H9 (cell line): Measurements from ENCODE around the gene NFIX. TPM values are rescaled to one million over a fixed set of nuclear protein-coding genes. Genes with fewer than 3 reads are reported as not detected.

ENCODE experiments used
- DNase-seq: peaks from one replicate; pipeline ENCODE4 v3.0.0-alpha.2; 2017
- H2AFZ ChIP-seq: one replicate; pipeline ENCODE4 v1.6.1; 2013; ENCODE audit warnings: mild to moderate bottlenecking, low read length, control low read depth, moderate library complexity
- H2AK5ac ChIP-seq: 2 replicates; pipeline ENCODE4 v1.6.1; 2013; ENCODE audit warnings: low read length, control low read depth, mixed read lengths; ENCODE audit not compliant: insufficient read length
- H2BK120ac ChIP-seq: one replicate; pipeline ENCODE4 v1.6.1; 2013; ENCODE audit warnings: low read depth, mild to moderate bottlenecking, low read length, control low read depth, inconsistent platforms; ENCODE audit not compliant: poor library complexity, severe bottlenecking
- H2BK12ac ChIP-seq: 2 replicates; pipeline ENCODE4 v1.6.1; 2013; ENCODE audit warnings: low read length, control low read depth, mixed read lengths, low read depth; ENCODE audit not compliant: insufficient read length
- H2BK15ac ChIP-seq: 2 replicates; pipeline ENCODE4 v1.6.1; 2013; ENCODE audit warnings: low read depth, low read length, control low read depth
- H2BK20ac ChIP-seq: one replicate; pipeline ENCODE4 v1.6.1; 2013; ENCODE audit warnings: low read depth, mild to moderate bottlenecking, low read length, control low read depth, inconsistent platforms; ENCODE audit not compliant: poor library complexity, severe bottlenecking
- H2BK5ac ChIP-seq: 2 replicates; pipeline ENCODE4 v1.6.1; 2013; ENCODE audit warnings: low read length, control low read depth, mixed read lengths; ENCODE audit not compliant: insufficient read length
- H3K14ac ChIP-seq: 2 replicates; pipeline ENCODE4 v1.6.1; 2013; ENCODE audit warnings: low read length, control low read depth; ENCODE audit not compliant: insufficient read depth
- H3K18ac ChIP-seq: 2 replicates; pipeline ENCODE4 v1.6.1; 2013; ENCODE audit warnings: low read depth, mild to moderate bottlenecking, mixed read lengths, low read length, control low read depth; ENCODE audit not compliant: insufficient read length
- H3K23ac ChIP-seq: 2 replicates; pipeline ENCODE4 v1.6.1; 2013; ENCODE audit warnings: low read length, control low read depth, mixed read lengths, low read depth; ENCODE audit not compliant: insufficient read length
- H3K23me2 ChIP-seq: 2 replicates; pipeline ENCODE4 v1.6.1; 2013; ENCODE audit warnings: low read depth, mild to moderate bottlenecking, mixed read lengths, low read length, control low read depth; ENCODE audit not compliant: insufficient read length, poor library complexity, severe bottlenecking
- H3K27ac ChIP-seq: 2 replicates; pipeline ENCODE4 v1.5.1; 2013; ENCODE audit warnings: low read length, control low read depth, mixed read lengths, low read depth; ENCODE audit not compliant: insufficient read length
- H3K27me3 ChIP-seq: 2 replicates; pipeline ENCODE4 v1.6.1; 2013; ENCODE audit warnings: low read length, control low read depth, inconsistent platforms; ENCODE audit not compliant: insufficient read depth
- H3K4ac ChIP-seq: 2 replicates; pipeline ENCODE4 v1.6.1; 2013; ENCODE audit warnings: low read depth, mild to moderate bottlenecking, control low read depth, inconsistent platforms, low read length, moderate library complexity
- H3K4me1 ChIP-seq: 2 replicates; pipeline ENCODE4 v1.6.1; 2013; ENCODE audit warnings: low read length, control low read depth, inconsistent platforms; ENCODE audit not compliant: insufficient read depth
- H3K4me2 ChIP-seq: 2 replicates; pipeline ENCODE4 v1.6.1; 2013; ENCODE audit warnings: low read length, control low read depth, mixed read lengths; ENCODE audit not compliant: insufficient read length, insufficient read depth
- H3K56ac ChIP-seq: 2 replicates; pipeline ENCODE4 v1.6.1; 2013; ENCODE audit warnings: low read depth, mild to moderate bottlenecking, mixed read lengths, low read length, control low read depth; ENCODE audit not compliant: insufficient read length
- H3K79me1 ChIP-seq: 2 replicates; pipeline ENCODE4 v1.6.1; 2013; ENCODE audit warnings: low read depth, mild to moderate bottlenecking, moderate library complexity, low read length, control low read depth, inconsistent platforms; ENCODE audit not compliant: insufficient read depth, poor library complexity, severe bottlenecking
- H3K79me2 ChIP-seq: 2 replicates; pipeline ENCODE4 v1.6.1; 2013; ENCODE audit warnings: low read length, control low read depth, inconsistent platforms; ENCODE audit not compliant: insufficient read depth
- H3K9ac ChIP-seq: 2 replicates; pipeline ENCODE4 v1.6.1; 2013; ENCODE audit warnings: low read length, control low read depth, mixed read lengths; ENCODE audit not compliant: insufficient read length; ENCODE audit errors: extremely low read depth
- H3K9me3 ChIP-seq: one replicate; pipeline ENCODE4 v1.6.1; 2013; ENCODE audit warnings: low read depth, low read length, inconsistent platforms; ENCODE audit not compliant: control insufficient read depth
- H3T11ph ChIP-seq: one replicate; pipeline ENCODE4 v1.6.1; 2013; ENCODE audit warnings: mild to moderate bottlenecking, low read length, control low read depth, inconsistent platforms
- H4K20me1 ChIP-seq: one replicate; pipeline ENCODE4 v1.6.1; 2013; ENCODE audit not compliant: control insufficient read depth, insufficient read length, insufficient read depth
- H4K5ac ChIP-seq: 2 replicates; pipeline ENCODE4 v1.6.1; 2013; ENCODE audit warnings: low read depth, mild to moderate bottlenecking, mixed read lengths, low read length, control low read depth; ENCODE audit not compliant: insufficient read length
- H4K8ac ChIP-seq: replicated peaks from 2 replicates; pipeline ENCODE4 v1.6.1; 2013; ENCODE audit warnings: low read length, control low read depth, mixed read lengths, low read depth; ENCODE audit not compliant: insufficient read length
- H4K91ac ChIP-seq: 2 replicates; pipeline ENCODE4 v1.6.1; 2013; ENCODE audit warnings: low read depth, mild to moderate bottlenecking, moderate library complexity, mixed read lengths, low read length, control low read depth; ENCODE audit not compliant: insufficient read length
- H3K27ac Mint-ChIP-seq, 3 experiments: 2 replicates in 2 of 3; 3 replicates in 1 of 3; pipeline ENCODE4 v1.8.0; 2020 to 2021; ENCODE audit warnings: mixed read lengths in 3 of 3, mild to moderate bottlenecking in 1 of 3, moderate library complexity in 1 of 3
- H3K27me3 Mint-ChIP-seq: 2 replicates; pipeline ENCODE4 v1.8.0; 2021; ENCODE audit warnings: low read depth, mild to moderate bottlenecking, moderate library complexity, mixed read lengths
- H3K36me3 Mint-ChIP-seq, 3 experiments: 2 replicates in 2 of 3; 3 replicates in 1 of 3; pipeline ENCODE4 v1.8.0; 2020 to 2021; ENCODE audit warnings: low read depth in 3 of 3, mixed read lengths in 3 of 3; ENCODE audit not compliant: insufficient read depth in 1 of 3
- H3K4me1 Mint-ChIP-seq, 2 experiments: 2 replicates each; pipeline ENCODE4 v1.8.0; 2020; ENCODE audit warnings: mixed read lengths in 2 of 2
- H3K4me3 Mint-ChIP-seq, 2 experiments: 2 replicates in 1 of 2; 3 replicates in 1 of 2; pipeline ENCODE4 v1.8.0; 2020 to 2021; ENCODE audit warnings: mild to moderate bottlenecking in 2 of 2, mixed read lengths in 2 of 2, moderate library complexity in 1 of 2
- H3K9me3 Mint-ChIP-seq, 2 experiments: 2 replicates in 1 of 2; 3 replicates in 1 of 2; pipeline ENCODE4 v1.8.0; 2020; ENCODE audit warnings: mild to moderate bottlenecking in 2 of 2, mixed read lengths in 2 of 2, moderate library complexity in 1 of 2
- CTCF ChIP-seq: fragments of 200-600 bp; sonication (generic); conservative IDR thresholded peaks from 3 replicates; pipeline ENCODE4 v1.8.0; 2021; ENCODE audit warnings: antibody characterized with exemption, mild to moderate bottlenecking
- WGBS: extraction: QIAGEN DNeasy Blood & Tissue Kit; methylation state at CpG from one replicate; pipeline ENCODE4 v1.1.7; 2013; ENCODE audit warnings: missing lambda C conversion rate, low lambda C conversion rate, mixed read lengths; ENCODE audit not compliant: insufficient read length; ENCODE audit errors: extremely low coverage; 5-methylcytosine and 5-hydroxymethylcytosine counted together
- total RNA-seq: library from RNA; stranded (reverse); gene quantifications from 2 replicates; pipeline ENCODE4 v1.2.1, GENCODE V29; 2021

NFIX gene
- total RNA-seq, 1 experiment from 2014 or later: 0.31 TPM

GRCh38 chr19:13064092-13064489 lies 68.8 kb downstream of the NFIX start:
- Mint-ChIP-seq H3K27me3 (peaks cover 82% of the 10 kb centered on the region), H3K36me3 (no peaks in the 10 kb centered on the region), H3K4me1 (peaks cover 4 to 9% of the 10 kb centered on the region in 2 experiments), H3K9me3 (no peaks in the 10 kb centered on the region; a peak in 1 of 5 replicates), H3K4me3 (no peak overlapping the region), H3K27ac (no peak overlapping the region)
- Histone ChIP-seq H3K27me3 (peaks cover 18% of the 10 kb centered on the region), H4K91ac (no peak overlapping the region), H2BK20ac (no peak overlapping the region), H3K4me2 (no peak overlapping the region), H2BK120ac (no peak overlapping the region), H3K9ac (no peak overlapping the region), H2BK15ac (no peak overlapping the region), H3K9me3 (no peaks in the 10 kb centered on the region), H3K56ac (no peak overlapping the region), H4K8ac (no peak overlapping the region), H2BK12ac (no peak overlapping the region), H3T11ph (no peak overlapping the region), H3K79me2 (no peaks in the 10 kb centered on the region), H3K4ac (no peak overlapping the region), H3K18ac (no peak overlapping the region), H3K23ac (no peak overlapping the region), H3K14ac (no peak overlapping the region; the same call in 1 of the 2 replicates), H2AK5ac (no peak overlapping the region), H2AFZ (no peak overlapping the region), H3K27ac (no peak overlapping the region), H3K79me1 (no peaks in the 10 kb centered on the region), H4K20me1 (no peaks in the 10 kb centered on the region), H3K4me1 (no peaks in the 10 kb centered on the region), H4K5ac (no peak overlapping the region), H3K23me2 (peaks cover 7% of the 10 kb centered on the region), H2BK5ac (no peak overlapping the region)
- TF ChIP-seq CTCF: no peak
- DNase-seq: no peak
- no CpG with 5 or more reads among the region's 6 CpGs for WGBS
